HG03520 (cell line): ENCODE data around the gene EGR1.

Experiments used
- ATAC-seq: cut with Tn5 transposase; IDR thresholded peaks from one replicate; pipeline ENCODE4 v1.9.1; 2021; ENCODE audit warnings: mild to moderate bottlenecking, moderate library complexity; ENCODE audit not compliant: unreplicated experiment

Gene EGR1

GRCh38 chr5:138452720-138453119, 12.6 kb upstream of the EGR1 start:
- no peak for ATAC-seq

- ATAC-seq, result no peak
These were observed 11.7 kb upstream of the EGR1 start for GRCh38 chr5:138453590-138453989.

GRCh38 chr5:138454121-138454520, 11.2 kb upstream of the EGR1 start:
- ATAC-seq, result no peak

GRCh38 chr5:138455232-138455930, 9.9 kb upstream of the EGR1 start:
- no peak for ATAC-seq

- ATAC-seq, result no peak
These were observed 7.6 kb upstream of the EGR1 start for GRCh38 chr5:138457531-138458275.

GRCh38 chr5:138458384-138458783, 6.9 kb upstream of the EGR1 start:
- no peak for ATAC-seq

- no peak for ATAC-seq
These were observed 6.4 kb upstream of the EGR1 start for GRCh38 chr5:138458856-138459255.

- ATAC-seq, result no peak
These were observed 5.9 kb upstream of the EGR1 start for GRCh38 chr5:138459311-138459933.

GRCh38 chr5:138460032-138460693, 5.1 kb upstream of the EGR1 start:
- no peak for ATAC-seq

GRCh38 chr5:138461343-138462125, 3.7 kb upstream of the EGR1 start:
- no peak for ATAC-seq

- no peak for ATAC-seq
These were observed 1.8 kb upstream of the EGR1 start for GRCh38 chr5:138463419-138464007.

- peak; percentile 47 for ATAC-seq
These were observed 1.3 kb upstream of the EGR1 start for GRCh38 chr5:138464008-138464387.

- peak; percentile 64 for ATAC-seq
These were observed 655 bp upstream of the EGR1 start for GRCh38 chr5:138464388-138465260.

GRCh38 chr5:138466125-138466899, 1.0 kb downstream of the EGR1 start:
- no peak for ATAC-seq

- no peak for ATAC-seq
These were observed 1.8 kb downstream of the EGR1 start for GRCh38 chr5:138466900-138467710.

- ATAC-seq, result no peak
These were observed 2.4 kb downstream of the EGR1 start for GRCh38 chr5:138467711-138468132.

GRCh38 chr5:138468133-138468965, 3.1 kb downstream of the EGR1 start:
- no peak for ATAC-seq
